B cell (primary cell): Measurements from ENCODE around the gene EPB41L3. TPM values are rescaled to one million over a fixed set of nuclear protein-coding genes. Genes with fewer than 3 reads are reported as not detected.

ENCODE experiments used
- ATAC-seq: fragments of 200-7000 bp; cut with Tn5 transposase; one replicate; pipeline ENCODE4 v1.10.0; 2021; ENCODE audit warnings: low read depth, mild to moderate bottlenecking, moderate number of reproducible peaks, moderate library complexity
- CTCF ChIA-PET: fragments of 350-600 bp; sonication (Branson Sonifier 250); formaldehyde crosslinking; loops from one replicate; lab custom pipeline; 2021; ENCODE audit warnings: antibody characterized with exemption, inconsistent platforms; lab: Charles Lee
- POLR2A ChIA-PET: fragments of 350-600 bp; sonication (Branson Sonifier 250); formaldehyde crosslinking; loops from one replicate; lab custom pipeline; 2021; ENCODE audit warnings: antibody characterized with exemption; lab: Charles Lee
- DNase-seq: peaks from one replicate; pipeline ENCODE4 v3.0.0; 2013
- H2AFZ ChIP-seq: 2 replicates; pipeline ENCODE4 v1.6.1; 2012; ENCODE audit warnings: mild to moderate bottlenecking, low read depth, low read length; ENCODE audit not compliant: insufficient read depth, poor library complexity, severe bottlenecking
- H3K27ac ChIP-seq, 2 donors: 1 replicate in 1 of 2; 2 replicates in 1 of 2; pipeline ENCODE4 v1.5.1; 2012 to 2013; ENCODE audit warnings: low read length in 2 of 2, mild to moderate bottlenecking in 2 of 2, moderate library complexity in 1 of 2
- H3K27me3 ChIP-seq, 4 experiments: fragments of 200-600 bp in 1 of 4; sonication (generic) in 1 of 4; replicated peaks in 1 of 4; 1 replicate in 2 of 4; 2 replicates in 2 of 4; pipeline versions ENCODE4 v1.6.1 to v1.7.0; 2013 to 2016; ENCODE audit warnings: low read length in 3 of 4, mild to moderate bottlenecking in 2 of 4, mixed read lengths in 1 of 4, moderate library complexity in 1 of 4; ENCODE audit not compliant: insufficient read depth in 4 of 4, control insufficient read depth in 3 of 4; ENCODE audit errors: control extremely low read depth in 1 of 4
- H3K36me3 ChIP-seq, 2 experiments: replicated peaks in 1 of 2; 1 replicate in 1 of 2; 2 replicates in 1 of 2; pipeline versions ENCODE4 v1.6.1 to v1.7.1; 2013; ENCODE audit warnings: low read length in 1 of 2; ENCODE audit not compliant: insufficient read depth in 2 of 2, control insufficient read depth in 1 of 2; ENCODE audit errors: control extremely low read depth in 1 of 2, extremely low read depth in 1 of 2
- H3K4me1 ChIP-seq, 2 donors: fragments of 200-600 bp in 1 of 2; sonication (generic) in 1 of 2; 1 replicate in 1 of 2; 2 replicates in 1 of 2; pipeline versions ENCODE4 v1.5.1 to v1.6.1; 2013 to 2017; ENCODE audit warnings: low read length in 2 of 2; ENCODE audit not compliant: control insufficient read depth in 2 of 2, insufficient read depth in 2 of 2
- H3K4me2 ChIP-seq: replicated peaks from 2 replicates; pipeline ENCODE3; 2012; ENCODE audit warnings: mild to moderate bottlenecking, low read depth, low read length; ENCODE audit not compliant: poor library complexity, severe bottlenecking
- H3K4me3 ChIP-seq, 5 experiments: fragments of 200-600 bp in 1 of 5; sonication (generic) in 1 of 5; 1 replicate in 3 of 5; 2 replicates in 2 of 5; pipeline versions ENCODE4 v1.5.1 to v1.7.0; 2011 to 2016; ENCODE audit warnings: low read length in 4 of 5, mild to moderate bottlenecking in 4 of 5, low read depth in 2 of 5, control low read depth in 1 of 5, moderate library complexity in 1 of 5; ENCODE audit not compliant: insufficient read depth in 1 of 5; ENCODE audit errors: control extremely low read depth in 1 of 5, extremely low read depth in 1 of 5
- H3K79me2 ChIP-seq: fragments of 200-600 bp; sonication (generic); one replicate; pipeline ENCODE4 v1.6.0; 2016; ENCODE audit warnings: low read length; ENCODE audit not compliant: control insufficient read depth, insufficient read depth
- H3K9ac ChIP-seq: fragments of 200-600 bp; sonication (generic); 2 replicates; pipeline ENCODE4 v1.6.1; 2017; ENCODE audit warnings: mild to moderate bottlenecking, low read length, moderate library complexity
- H3K9me3 ChIP-seq, 3 donors: one replicate each; pipeline versions ENCODE4 v1.6.1 to v1.7.1; 2013; ENCODE audit warnings: low read length in 2 of 3; ENCODE audit not compliant: control insufficient read depth in 2 of 3, insufficient read depth in 1 of 3; ENCODE audit errors: control extremely low read depth in 1 of 3
- H4K20me1 ChIP-seq: 2 replicates; pipeline ENCODE4 v1.6.0; 2012; ENCODE audit warnings: mild to moderate bottlenecking, low read length; ENCODE audit not compliant: insufficient read depth, control insufficient read depth, poor library complexity, severe bottlenecking
- H3K27ac Mint-ChIP-seq: one replicate; pipeline ENCODE4 v1.8.0; 2021; ENCODE audit warnings: mixed read lengths
- H3K27me3 Mint-ChIP-seq: one replicate; pipeline ENCODE4 v1.8.0; 2021; ENCODE audit warnings: mixed read lengths
- H3K4me1 Mint-ChIP-seq: one replicate; pipeline ENCODE4 v1.8.0; 2021; ENCODE audit warnings: mixed read lengths
- H3K4me3 Mint-ChIP-seq: one replicate; pipeline ENCODE4 v1.8.0; 2021; ENCODE audit warnings: mixed read lengths
- H3K9me3 Mint-ChIP-seq: one replicate; pipeline ENCODE4 v1.8.0; 2022; ENCODE audit warnings: mixed read lengths; ENCODE audit not compliant: insufficient read depth
- EZH2 ChIP-seq: IDR thresholded peaks from 2 replicates; pipeline ENCODE4 v1.6.1; 2012; ENCODE audit warnings: borderline replicate concordance, low read depth, mild to moderate bottlenecking, moderate library complexity, low read length; ENCODE audit not compliant: insufficient read depth, poor library complexity, severe bottlenecking
- WGBS: methylation state at CpG from one replicate; pipeline ENCODE4 v1.1.5; 2013; ENCODE audit warnings: missing lambda C conversion rate; ENCODE audit not compliant: insufficient coverage; 5-methylcytosine and 5-hydroxymethylcytosine counted together
- intact Hi-C: fragments of 100-400 bp; cut with micrococcal nuclease; formaldehyde crosslinking; loops from one replicate; pipeline ENCODE4 v1.10.0; 2022
- polyA plus RNA-seq: library from polyadenylated mRNA; depleted of rRNA; stranded (reverse); fragments of >200 nt; gene quantifications from 2 replicates; pipeline ENCODE4 v1.2.3, GENCODE V29; 2012
- total RNA-seq, 2 donors: library from RNA; stranded (reverse); fragments of 120-200 nt in 1 of 2; gene quantifications; 1 replicate in 1 of 2; 2 replicates in 1 of 2; pipeline versions ENCODE4 v1.2.3 to v1.2.4, GENCODE V29; 2013 to 2022
- TF ChIP-seq, protein P1 (sequence below): fragments of 200-600 bp; IDR thresholded peaks from one replicate; pipeline ENCODE4 v1.8.0; 2022; ENCODE audit warnings: antibody characterized with exemption, mild to moderate bottlenecking

EPB41L3 gene
- total and polyA plus RNA-seq, 2 donors (not counting 1 experiment from before 2014, with no cell fraction given) = 0.57 to 0.58 TPM

DNA sequence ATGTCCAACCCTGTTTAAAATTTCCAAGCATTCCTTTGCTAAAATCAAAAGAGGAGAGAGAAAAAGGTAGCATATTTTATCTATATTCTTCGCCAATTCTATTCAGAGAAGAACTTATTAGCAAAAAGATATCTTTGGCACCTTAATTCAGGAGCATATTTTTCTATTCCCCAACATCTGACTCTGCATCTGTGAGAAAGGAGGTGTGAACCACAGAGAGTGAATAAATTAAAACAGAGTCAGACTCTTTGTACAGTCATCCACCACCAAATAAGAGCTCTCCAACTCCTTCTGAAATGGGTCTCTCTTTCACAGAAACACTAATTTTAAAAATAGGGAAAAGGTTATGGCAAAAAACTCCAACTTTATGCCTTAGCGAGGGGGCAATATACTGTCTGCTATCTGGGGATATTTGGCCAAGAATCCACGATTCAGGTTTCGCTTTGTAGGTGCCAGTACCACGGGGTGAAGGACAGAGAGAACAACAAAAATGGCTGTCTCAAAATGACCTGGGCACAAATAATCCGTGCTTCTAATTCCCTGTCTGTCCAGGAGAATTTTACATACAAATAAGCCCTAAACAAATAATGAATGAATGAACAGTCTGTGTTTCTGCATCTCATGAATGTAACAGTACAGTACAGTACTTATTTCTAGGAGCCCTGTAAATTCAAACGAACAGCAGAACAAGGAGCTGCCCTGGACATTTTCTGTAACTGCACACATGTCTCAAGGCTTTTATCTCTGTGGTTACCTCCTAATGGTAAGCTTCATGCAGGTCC is 43.4 kb downstream of the EPB41L3 start:
- Histone ChIP-seq H3K27me3 (no peaks in the 10 kb centered on the region), H3K9me3 (no peaks in the 10 kb centered on the region), H2AFZ (no peak overlapping the region), H4K20me1 (no peaks in the 10 kb centered on the region), H3K4me3 (no peak overlapping the region), H3K79me2 (no peaks in the 10 kb centered on the region), H3K4me2 (no peak overlapping the region), H3K36me3 (no peaks in the 10 kb centered on the region), H3K9ac (no peak overlapping the region), H3K4me1 (no peaks in the 10 kb centered on the region), H3K27ac (no peak overlapping the region)
- H3K27ac Mint-ChIP-seq = no peak overlapping the region
- ATAC-seq = no peak
- intact Hi-C loops = no loop called here
- WGBS = 91% methylated on average over 4 of the region's 7 CpGs
- no peak for DNase-seq
- no peak overlapping the region for H3K4me3 Mint-ChIP-seq
- POLR2A ChIA-PET = no interaction called here
- no peaks in the 10 kb centered on the region for H3K4me1 Mint-ChIP-seq
- TF ChIP-seq EZH2 = no peak
- TF ChIP-seq, protein P1, sequence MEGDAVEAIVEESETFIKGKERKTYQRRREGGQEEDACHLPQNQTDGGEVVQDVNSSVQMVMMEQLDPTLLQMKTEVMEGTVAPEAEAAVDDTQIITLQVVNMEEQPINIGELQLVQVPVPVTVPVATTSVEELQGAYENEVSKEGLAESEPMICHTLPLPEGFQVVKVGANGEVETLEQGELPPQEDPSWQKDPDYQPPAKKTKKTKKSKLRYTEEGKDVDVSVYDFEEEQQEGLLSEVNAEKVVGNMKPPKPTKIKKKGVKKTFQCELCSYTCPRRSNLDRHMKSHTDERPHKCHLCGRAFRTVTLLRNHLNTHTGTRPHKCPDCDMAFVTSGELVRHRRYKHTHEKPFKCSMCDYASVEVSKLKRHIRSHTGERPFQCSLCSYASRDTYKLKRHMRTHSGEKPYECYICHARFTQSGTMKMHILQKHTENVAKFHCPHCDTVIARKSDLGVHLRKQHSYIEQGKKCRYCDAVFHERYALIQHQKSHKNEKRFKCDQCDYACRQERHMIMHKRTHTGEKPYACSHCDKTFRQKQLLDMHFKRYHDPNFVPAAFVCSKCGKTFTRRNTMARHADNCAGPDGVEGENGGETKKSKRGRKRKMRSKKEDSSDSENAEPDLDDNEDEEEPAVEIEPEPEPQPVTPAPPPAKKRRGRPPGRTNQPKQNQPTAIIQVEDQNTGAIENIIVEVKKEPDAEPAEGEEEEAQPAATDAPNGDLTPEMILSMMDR = no peak
- no peaks in the 10 kb centered on the region for H3K9me3 Mint-ChIP-seq
- H3K27me3 Mint-ChIP-seq = peaks cover 12% of the 10 kb centered on the region
- CTCF ChIA-PET = no interaction called here

GRCh38 chr18:5498452-5498851 is 45.3 kb downstream of the EPB41L3 start:
- no peaks in the 10 kb centered on the region for H3K4me1 Mint-ChIP-seq
- Histone ChIP-seq H3K79me2 (no peaks in the 10 kb centered on the region), H3K27me3 (no peaks in the 10 kb centered on the region), H3K4me2 (no peak overlapping the region), H3K9me3 (no peaks in the 10 kb centered on the region), H3K36me3 (no peaks in the 10 kb centered on the region), H3K4me3 (no peak overlapping the region), H4K20me1 (no peaks in the 10 kb centered on the region), H2AFZ (no peak overlapping the region), H3K4me1 (no peaks in the 10 kb centered on the region), H3K9ac (no peak overlapping the region), H3K27ac (no peak overlapping the region)
- CTCF ChIA-PET = no interaction called here
- 100% methylated on average over 2 of the region's 6 CpGs for WGBS
- peaks cover 6% of the 10 kb centered on the region for H3K27me3 Mint-ChIP-seq
- TF ChIP-seq, protein P1 = no peak
- TF ChIP-seq EZH2 = no peak
- no peak for DNase-seq
- POLR2A ChIA-PET = no interaction called here
- H3K4me3 Mint-ChIP-seq = no peak overlapping the region
- no peak for ATAC-seq
- intact Hi-C loops = no loop called here
- H3K9me3 Mint-ChIP-seq = no peaks in the 10 kb centered on the region
- no peak overlapping the region for H3K27ac Mint-ChIP-seq
